K562 (cell line): ENCODE data around the gene CLEC3B. TPM values are rescaled to one million over a fixed set of nuclear protein-coding genes. Genes with fewer than 3 reads are reported as not detected.

ENCODE experiments used
- ARID1B ChIP-seq: fragments of 450-650 bp; IDR thresholded peaks from 2 replicates; pipeline ENCODE4 v1.6.1; 2016; ENCODE audit warnings: antibody characterized with exemption, mild to moderate bottlenecking, inconsistent platforms
- CBFA2T3 ChIP-seq: fragments of 450-650 bp; IDR thresholded peaks from 2 replicates; pipeline ENCODE4 v1.6.1; 2017
- E2F3 ChIP-seq: fragments of 250-450 bp; sonication (Bioruptor Pico); IDR thresholded peaks from 2 replicates; pipeline ENCODE4 v1.4.0; 2020; ENCODE audit warnings: mild to moderate bottlenecking
- HNRNPH1 ChIP-seq: fragments of 200-400 bp; formaldehyde crosslinking; optimal IDR thresholded peaks from 2 replicates; pipeline ENCODE3; 2017; ENCODE audit warnings: low read depth, mild to moderate bottlenecking, low read length, moderate library complexity
- KDM1A ChIP-seq, 2 experiments: fragments of 450-650 bp; IDR thresholded peaks; 2 replicates each; pipeline ENCODE4 v1.6.1; 2016; ENCODE audit warnings: mild to moderate bottlenecking in 2 of 2
- NCOA1 ChIP-seq: fragments of 450-650 bp; IDR thresholded peaks from 2 replicates; pipeline ENCODE4 v1.6.1; 2016; ENCODE audit warnings: low read depth
- NFIC ChIP-seq: fragments of 450-650 bp; IDR thresholded peaks from 2 replicates; pipeline ENCODE4 v1.6.1; 2017; ENCODE audit warnings: mild to moderate bottlenecking, inconsistent platforms
- TEAD4 ChIP-seq, 2 experiments: sonication (generic) in 1 of 2; formaldehyde crosslinking in 1 of 2; IDR thresholded peaks; 2 replicates each; pipeline versions ENCODE4 v1.6.1 to v1.8.0; 2012 to 2022; ENCODE audit warnings: borderline replicate concordance in 1 of 2, inconsistent platforms in 1 of 2, low read length in 1 of 2, mild to moderate bottlenecking in 1 of 2, missing genetic modification reagents in 1 of 2
- TRIM24 ChIP-seq, 2 experiments: fragments of 450-650 bp; IDR thresholded peaks; 2 replicates each; pipeline ENCODE4 v1.6.1; 2016
- ZNF146 ChIP-seq: IDR thresholded peaks from one replicate; pipeline ENCODE4 v1.6.1; 2018; ENCODE audit warnings: missing compliant biosample characterization; ENCODE audit not compliant: unreplicated experiment
- polyA plus RNA-seq, 8 experiments: library from polyadenylated mRNA; depleted of rRNA in 4 of 8; stranded (reverse) in 5 of 8; unstranded in 3 of 8; fragments of >200 nt; fragmentation: Nextera tagmentation in 2 of 8; fragmentation: Illumina TruSeq in 1 of 8; extraction: Ambion mirVana in 2 of 8; extraction: Trizol in 1 of 8; gene quantifications; 2 replicates each; pipeline versions ENCODE4 v1.2.1 to v1.2.3, GENCODE V29; 2011 to 2014; ENCODE audit warnings: inconsistent platforms in 1 of 8, missing spikeins in 1 of 8
- total RNA-seq, 7 experiments: library from RNA; depleted of rRNA in 6 of 7; stranded (reverse); fragments of >200 nt in 6 of 7; fragmentation: Illumina TruSeq in 2 of 7; extraction: Trizol in 2 of 7; gene quantifications; 2 replicates each; pipeline versions ENCODE4 v1.2.1 to v1.2.3, GENCODE V29; 2011 to 2021; ENCODE audit warnings: low replicate concordance in 1 of 7
- TF ChIP-seq, protein P1 (sequence below): fragments of 200-800 bp; sonication (Bioruptor generic); IDR thresholded peaks from 2 replicates; pipeline ENCODE4 v1.6.1; 2017; ENCODE audit warnings: missing genetic modification characterization, missing compliant biosample characterization
- TF ChIP-seq, protein P2 (sequence below): fragments of 250-450 bp; sonication (Bioruptor Pico); IDR thresholded peaks from 2 replicates; pipeline ENCODE4 v1.4.0; 2020; ENCODE audit warnings: mild to moderate bottlenecking

Gene CLEC3B
- total and polyA plus RNA-seq, 9 of the 15 experiments (the other 6 are each of a cell fraction or from before 2014, with no cell fraction given), result not detected

DNA sequence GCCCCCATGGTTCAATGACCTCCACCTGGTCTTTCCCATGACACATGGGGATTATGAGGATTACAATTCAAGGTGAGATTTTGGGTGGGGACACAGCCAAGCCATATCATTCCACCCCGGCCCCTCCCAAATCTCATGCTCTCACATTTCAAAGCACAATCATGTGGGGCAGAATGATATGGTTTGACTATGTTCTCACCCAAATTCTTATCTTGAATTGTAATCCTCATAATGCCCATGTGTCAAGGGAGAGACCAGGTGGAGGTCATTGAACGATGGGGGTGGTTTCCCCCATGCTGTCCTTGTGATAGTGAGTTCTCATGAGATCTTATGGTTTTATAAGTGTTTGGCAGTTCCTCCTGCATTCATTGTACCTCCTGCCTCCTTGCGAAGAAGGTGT lies 2.4 kb upstream of the CLEC3B start (continued):
- TF ChIP-seq, protein P1, sequence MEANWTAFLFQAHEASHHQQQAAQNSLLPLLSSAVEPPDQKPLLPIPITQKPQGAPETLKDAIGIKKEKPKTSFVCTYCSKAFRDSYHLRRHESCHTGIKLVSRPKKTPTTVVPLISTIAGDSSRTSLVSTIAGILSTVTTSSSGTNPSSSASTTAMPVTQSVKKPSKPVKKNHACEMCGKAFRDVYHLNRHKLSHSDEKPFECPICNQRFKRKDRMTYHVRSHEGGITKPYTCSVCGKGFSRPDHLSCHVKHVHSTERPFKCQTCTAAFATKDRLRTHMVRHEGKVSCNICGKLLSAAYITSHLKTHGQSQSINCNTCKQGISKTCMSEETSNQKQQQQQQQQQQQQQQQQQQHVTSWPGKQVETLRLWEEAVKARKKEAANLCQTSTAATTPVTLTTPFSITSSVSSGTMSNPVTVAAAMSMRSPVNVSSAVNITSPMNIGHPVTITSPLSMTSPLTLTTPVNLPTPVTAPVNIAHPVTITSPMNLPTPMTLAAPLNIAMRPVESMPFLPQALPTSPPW (CRISPR knock-in tag), result peak; percentile 28; the same call in 1 of the 2 replicates
- peak; percentile 33; the same call in 1 of the 2 replicates for TF ChIP-seq NFIC
- peak; percentile 49 to 50; a peak in 3 of 4 replicates for TF ChIP-seq TRIM24 (IDR thresholded peaks at IDR 0.05)
- peak; percentile 69 for TF ChIP-seq TEAD4 (IDR thresholded peaks at IDR 0.05; ENCODE audit: low read length)
- TF ChIP-seq TEAD4 (CRISPR knock-in tag; IDR thresholded peaks at IDR 0.05; ENCODE audit: borderline replicate concordance), result no peak
- no peak for TF ChIP-seq NCOA1
- TF ChIP-seq HNRNPH1, result no peak
- TF ChIP-seq ZNF146 (CRISPR knock-in tag), result no peak
- peak; percentile 54 for TF ChIP-seq ARID1B
- peak; percentile 89 for TF ChIP-seq CBFA2T3
- TF ChIP-seq, protein P2, sequence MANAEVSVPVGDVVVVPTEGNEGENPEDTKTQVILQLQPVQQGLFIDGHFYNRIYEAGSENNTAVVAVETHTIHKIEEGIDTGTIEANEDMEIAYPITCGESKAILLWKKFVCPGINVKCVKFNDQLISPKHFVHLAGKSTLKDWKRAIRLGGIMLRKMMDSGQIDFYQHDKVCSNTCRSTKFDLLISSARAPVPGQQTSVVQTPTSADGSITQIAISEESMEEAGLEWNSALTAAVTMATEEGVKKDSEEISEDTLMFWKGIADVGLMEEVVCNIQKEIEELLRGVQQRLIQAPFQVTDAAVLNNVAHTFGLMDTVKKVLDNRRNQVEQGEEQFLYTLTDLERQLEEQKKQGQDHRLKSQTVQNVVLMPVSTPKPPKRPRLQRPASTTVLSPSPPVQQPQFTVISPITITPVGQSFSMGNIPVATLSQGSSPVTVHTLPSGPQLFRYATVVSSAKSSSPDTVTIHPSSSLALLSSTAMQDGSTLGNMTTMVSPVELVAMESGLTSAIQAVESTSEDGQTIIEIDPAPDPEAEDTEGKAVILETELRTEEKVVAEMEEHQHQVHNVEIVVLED (CRISPR knock-in tag), result no peak
- peak; percentile 34 to 46; a peak in 2 of 4 replicates for TF ChIP-seq KDM1A (IDR thresholded peaks at IDR 0.05)
- no peak for TF ChIP-seq E2F3
